ENCODE results near the gene HDHD5.
A peak's percentile ranks its signal among the peaks of the same experiment; 100 is the strongest.

Gene HDHD5

DNA sequence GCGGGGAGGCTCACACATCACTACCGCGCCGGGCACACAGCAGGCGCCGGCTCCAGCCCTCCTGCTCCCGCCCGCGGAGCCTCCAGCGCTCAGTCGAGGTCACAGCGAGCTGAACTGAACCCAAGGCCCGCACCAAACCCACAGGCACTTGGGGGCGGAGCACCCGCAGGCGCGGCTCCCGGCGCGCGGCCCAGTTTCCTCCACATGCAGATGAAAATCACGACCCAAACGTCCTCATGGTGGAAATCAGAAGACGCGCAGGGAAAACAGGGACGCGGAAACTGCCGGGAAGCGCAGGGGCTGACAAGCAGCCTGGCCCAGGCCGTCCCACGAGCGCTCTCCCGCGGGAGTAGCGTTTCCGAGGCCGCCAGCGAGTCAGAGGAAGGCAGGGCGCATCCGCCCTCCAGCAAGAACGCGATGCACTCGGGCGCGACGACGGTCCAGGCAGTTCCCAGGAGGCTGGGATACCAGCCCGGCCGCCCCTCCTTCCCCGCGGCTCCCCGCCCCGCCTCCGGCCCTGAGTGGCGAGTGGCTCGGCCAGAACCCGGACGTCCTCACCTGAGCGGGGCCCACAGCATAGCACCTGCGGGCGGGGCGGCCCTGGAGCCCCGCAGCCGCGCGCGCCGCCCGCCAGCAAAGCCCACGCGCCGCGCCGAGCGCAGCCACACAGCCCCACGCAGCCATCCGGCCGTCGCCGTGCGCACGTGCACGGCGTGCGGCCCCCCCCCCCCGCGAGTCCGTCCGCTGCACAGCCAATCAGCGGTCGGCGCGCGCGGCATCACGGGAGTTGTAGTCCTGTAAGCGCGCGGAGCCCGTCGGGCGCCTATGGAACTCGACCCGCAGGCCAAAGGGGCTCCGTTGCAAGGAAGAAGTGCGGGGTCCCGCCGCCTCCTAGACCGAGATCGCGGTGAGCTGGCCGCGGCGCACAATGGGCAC, at the start of gene HDHD5:
Gene HDHD5 (minus strand): TSS at position 710 of the 936 bp plus-strand sequence. CDS start 26 bp downstream, at position 684.
- DNase-seq = peak; percentile 92

DNA sequence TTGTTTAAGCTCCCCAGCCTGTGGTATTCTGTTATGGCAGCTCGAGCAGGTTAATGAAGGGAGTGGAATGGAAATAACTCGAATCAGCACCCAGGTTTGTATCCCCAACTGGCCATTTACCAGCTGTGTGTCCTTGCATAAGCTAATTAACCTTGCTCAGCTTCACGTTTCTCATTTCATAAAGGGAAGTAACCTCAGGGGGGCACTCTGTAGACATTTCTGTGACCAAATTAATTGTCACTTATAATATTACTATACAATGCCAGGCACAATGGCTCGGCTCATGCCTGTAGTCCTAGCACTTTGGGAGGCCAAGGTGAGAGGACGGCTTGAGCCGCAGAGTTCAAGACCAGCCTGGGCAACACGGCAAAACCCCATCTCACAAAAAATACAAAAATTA, 46.4 kb upstream of the HDHD5 start:
- no peak for DNase-seq

GRCh38 chr22:17201285-17201945, 42.3 kb upstream of the HDHD5 start:
- no peak for DNase-seq

DNA sequence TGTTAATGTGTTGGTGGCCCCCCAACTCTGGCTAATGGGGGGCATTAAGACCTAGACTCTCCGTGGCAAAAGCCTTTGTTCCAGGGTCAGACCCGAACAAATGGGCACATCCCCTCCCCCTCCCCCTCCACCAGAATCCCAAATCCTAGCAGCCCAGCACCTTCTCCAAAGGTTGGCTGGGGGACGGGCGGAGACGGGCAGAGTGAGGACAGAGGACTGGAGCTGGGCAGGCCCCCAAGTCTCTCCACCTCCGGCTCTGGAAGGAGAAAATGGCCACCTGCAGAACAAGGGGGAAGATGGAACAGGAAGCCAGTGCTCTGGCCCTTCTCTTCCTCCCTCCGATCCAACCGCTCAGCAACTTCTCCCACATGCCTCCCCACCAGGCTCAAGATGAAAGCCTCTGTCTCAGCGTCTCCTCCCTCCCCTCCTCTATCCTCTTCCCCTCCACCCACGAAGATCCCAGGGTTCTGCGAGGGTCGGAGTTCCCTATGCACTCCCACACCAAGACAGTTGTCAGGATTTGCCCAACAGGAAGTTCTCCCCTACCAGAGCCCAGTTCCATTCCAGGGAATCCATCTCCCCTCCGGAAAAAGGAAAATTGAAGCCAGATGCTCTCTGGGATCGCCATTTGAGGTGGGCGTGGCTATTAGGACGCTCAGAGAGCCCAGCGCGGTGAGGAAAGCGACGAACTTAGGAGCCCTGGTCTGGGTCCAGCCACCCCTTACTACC, 40.1 kb upstream of the HDHD5 start:
- peak; percentile 89 for DNase-seq

DNA sequence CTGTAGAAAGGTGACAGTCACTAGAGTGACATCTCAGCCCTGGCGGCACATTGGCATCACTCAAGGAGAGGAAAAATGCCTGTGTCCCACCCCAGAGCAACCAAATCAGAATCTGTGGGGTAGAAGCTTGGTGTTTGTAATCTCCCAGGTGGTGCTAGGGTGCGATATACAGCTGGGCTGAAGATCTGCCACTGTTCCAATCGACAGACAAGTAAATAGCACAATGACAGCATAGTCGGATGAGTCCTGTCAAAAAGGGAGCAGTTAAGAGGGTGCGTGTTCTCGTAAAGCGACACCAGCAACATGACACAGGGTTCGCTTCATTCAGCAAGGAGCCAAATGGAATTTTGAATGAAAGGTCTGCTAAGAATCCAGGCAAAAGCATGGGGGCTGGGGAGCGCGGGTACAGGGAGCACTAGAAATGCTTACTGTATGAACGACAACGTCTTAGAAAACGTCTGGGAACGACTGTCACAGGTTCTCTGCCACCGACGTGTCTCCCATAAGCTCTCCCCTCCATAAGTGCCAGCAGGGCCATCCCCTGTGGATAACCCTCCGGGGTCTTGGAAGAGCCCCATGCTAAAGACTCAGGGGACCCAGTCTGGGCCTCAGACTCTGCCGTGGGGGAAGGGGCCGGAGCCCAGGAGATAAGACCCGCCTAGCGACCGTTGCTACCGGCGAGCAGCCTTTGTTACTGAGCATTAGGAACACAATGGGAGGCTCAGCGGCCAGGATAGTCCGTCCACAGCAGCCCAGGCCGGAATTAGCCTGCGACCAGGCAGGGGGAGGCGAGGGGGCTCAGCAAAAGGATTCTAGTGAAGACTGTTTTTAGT, 39.3 kb upstream of the HDHD5 start:
- peak; percentile 66 for DNase-seq

GRCh38 chr22:17194213-17194612, 35.1 kb upstream of the HDHD5 start:
- DNase-seq = no peak

- DNase-seq = no peak
These were observed 33.1 kb upstream of the HDHD5 start for GRCh38 chr22:17192186-17192585.

DNA sequence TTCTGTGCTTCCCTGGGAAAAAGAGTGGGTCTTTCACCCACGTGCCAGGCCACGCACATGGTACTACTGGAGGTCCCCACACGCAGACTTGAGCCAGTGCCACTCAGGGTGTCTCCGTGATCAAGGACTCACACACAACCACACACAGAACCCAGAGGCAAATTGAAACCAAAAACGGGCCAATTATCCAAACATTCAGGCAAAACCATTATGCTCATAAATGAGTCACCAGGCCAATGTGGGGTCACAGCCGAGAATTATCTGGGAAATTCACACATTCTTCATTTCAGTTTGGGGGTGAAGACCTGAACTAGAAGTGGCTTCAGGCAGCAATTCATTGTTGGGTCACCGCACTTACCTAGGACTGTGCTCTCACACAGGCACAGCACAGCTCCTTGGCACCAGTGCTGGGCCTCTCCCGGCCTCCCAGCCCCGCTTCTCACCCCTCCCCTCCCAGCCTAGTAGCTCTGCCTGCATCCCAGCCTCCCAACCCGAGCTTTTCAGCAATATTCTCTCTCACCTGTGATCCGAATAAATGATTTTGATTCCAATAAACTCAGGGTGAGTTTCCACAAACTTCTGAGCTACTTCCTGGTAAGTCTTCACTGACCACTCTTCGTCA, 32.2 kb upstream of the HDHD5 start:
- DNase-seq = no peak

DNA sequence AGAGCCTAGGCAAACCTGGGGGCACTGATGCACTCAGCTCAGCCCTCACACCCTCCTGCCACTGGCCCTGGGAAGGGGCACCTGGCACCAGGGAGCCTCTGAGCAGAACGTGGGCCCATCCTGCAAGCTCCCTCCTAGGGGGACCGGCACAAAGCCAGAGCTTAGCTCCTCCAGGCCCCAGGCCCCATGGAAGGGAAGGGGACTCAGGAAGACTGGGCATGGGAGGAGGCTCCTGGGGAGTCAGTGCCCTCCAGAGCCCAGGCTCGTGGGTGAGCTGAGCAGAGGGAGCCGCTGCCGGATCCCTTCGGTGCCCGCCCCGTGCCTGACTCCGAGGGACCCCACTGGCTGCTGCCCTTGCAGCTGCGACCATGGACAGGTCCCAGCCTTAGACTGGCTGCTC, 31.6 kb upstream of the HDHD5 start:
- no peak for DNase-seq

GRCh38 chr22:17176715-17177114, 17.6 kb upstream of the HDHD5 start:
- no peak for DNase-seq

GRCh38 chr22:17172029-17172833, 13.2 kb upstream of the HDHD5 start:
- peak; percentile 69 for DNase-seq

GRCh38 chr22:17171153-17172028, 12.3 kb upstream of the HDHD5 start:
- peak; percentile 89 for DNase-seq

GRCh38 chr22:17167486-17167885, 8.4 kb upstream of the HDHD5 start:
- DNase-seq = no peak

- no peak for DNase-seq
These were observed 5.4 kb upstream of the HDHD5 start for GRCh38 chr22:17164392-17165024.

DNA sequence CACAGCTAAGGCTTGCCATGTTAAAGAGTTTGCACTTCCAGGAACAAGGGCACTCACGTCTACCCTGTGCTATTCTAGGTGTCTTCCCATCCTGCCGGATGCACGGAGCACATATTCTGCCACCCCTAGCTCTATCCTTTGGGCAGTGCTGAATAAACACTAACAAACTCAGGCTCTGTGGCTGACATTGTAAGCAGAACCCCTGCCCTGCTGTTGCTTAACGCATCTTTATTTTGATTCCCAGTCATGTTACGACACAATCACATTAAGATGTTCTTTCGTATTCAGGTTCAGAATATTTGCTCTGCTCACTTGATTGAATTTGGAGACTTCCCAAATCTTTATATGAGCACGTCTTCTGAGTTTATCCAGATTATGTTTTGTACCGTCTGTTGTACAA, 3.7 kb upstream of the HDHD5 start:
- DNase-seq = no peak

DNA sequence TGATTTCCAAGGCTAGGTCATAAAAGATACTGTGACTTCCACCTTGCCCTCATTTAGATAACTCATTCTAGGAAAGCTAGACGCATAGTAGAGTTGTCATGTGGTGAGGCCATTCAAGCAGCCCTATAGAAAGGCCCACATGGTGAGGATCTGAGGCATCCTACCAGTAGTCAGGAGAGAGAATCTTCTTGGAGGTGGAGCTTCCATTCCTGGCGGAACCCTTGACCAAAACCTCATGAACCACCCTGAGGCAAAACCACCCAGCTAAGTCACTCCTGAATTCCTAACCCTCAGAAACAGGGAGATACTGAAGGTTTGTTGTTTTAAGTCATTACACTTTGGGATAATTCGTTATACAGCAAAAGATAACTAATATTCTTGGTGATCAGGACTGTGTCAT, 2.9 kb upstream of the HDHD5 start:
- no peak for DNase-seq

GRCh38 chr22:17159504-17159951, 451 bp upstream of the HDHD5 start:
- DNase-seq = peak; percentile 67

- no peak for DNase-seq
These were observed 905 bp downstream of the HDHD5 start for GRCh38 chr22:17158176-17158567.

DNA sequence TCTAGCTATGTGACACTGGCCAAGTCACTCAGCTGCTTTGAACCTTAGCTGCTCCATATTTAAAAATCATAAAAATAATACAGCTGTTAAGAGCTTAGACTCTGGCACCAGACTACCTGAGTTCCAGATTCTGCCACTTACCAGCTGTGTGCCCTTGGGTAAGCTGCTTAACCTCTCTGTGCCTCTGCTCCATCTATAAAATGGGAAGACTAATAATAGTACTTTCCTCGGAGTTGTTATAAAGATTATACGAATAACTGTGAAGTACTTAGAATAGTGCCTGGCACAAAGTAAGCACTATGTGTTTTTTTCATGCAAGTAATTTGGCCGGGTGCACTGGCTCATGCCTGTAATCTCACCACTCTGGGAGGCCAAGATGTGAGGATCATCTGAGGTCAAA, 1.4 kb downstream of the HDHD5 start:
- no peak for DNase-seq

GRCh38 chr22:17155941-17156340, 3.1 kb downstream of the HDHD5 start:
- DNase-seq = no peak

All from left hindlimb (tissue), 1 donor.